Placental pericyte (primary cell): ENCODE data around the gene PAK5. TPM values are rescaled to one million over a fixed set of nuclear protein-coding genes. Genes with fewer than 3 reads are reported as not detected.

Source experiments
- total RNA-seq: library from RNA; depleted of rRNA; stranded (reverse); fragments of >200 nt; gene quantifications from 2 replicates; pipeline ENCODE4 v1.2.3, GENCODE V29; 2012

The PAK5 gene
- total RNA-seq, result not detected in 2 replicates

GRCh38 chr20:9838378-9839295 lies at the start of gene PAK5:
PAK5 (minus strand) TSS chr20:9839076; CDS start chr20:9644328, 194,748 bp downstream.

GRCh38 chr20:9514461-9515213 lies 324.2 kb downstream of the PAK5 start, which contains the start of gene LAMP5:
LAMP5 (plus strand) TSS chr20:9514590; CDS start chr20:9514853, 263 bp downstream.

Other genes starting within 250 kb of the PAK5 start
- gene ANKEF1, start 195.9 kb upstream of the PAK5 start, total RNA-seq, result 0.66 and 0.72 TPM in 2 replicates